HepG2 (cell line): ENCODE results near the gene GMEB2. TPM values are rescaled to one million over a fixed set of nuclear protein-coding genes. Genes with fewer than 3 reads are reported as not detected.

ENCODE experiments used
- CREB1 ChIP-seq, 2 experiments: fragments of 450-650 bp in 1 of 2; IDR thresholded peaks; 2 replicates each; pipeline ENCODE4 v1.6.1; 2016 to 2017; ENCODE audit warnings: control low read depth in 1 of 2, mild to moderate bottlenecking in 1 of 2, missing compliant biosample characterization in 1 of 2, missing genetic modification characterization in 1 of 2
- FOXO1 ChIP-seq: sonication (generic); formaldehyde crosslinking; IDR thresholded peaks from 2 replicates; pipeline ENCODE4 v1.4.0; 2020; ENCODE audit warnings: missing genetic modification reagents
- HNF4A ChIP-seq: sonication (generic); formaldehyde crosslinking; IDR thresholded peaks from 2 replicates; pipeline ENCODE4 v1.4.0; 2020; ENCODE audit warnings: missing genetic modification reagents
- JUN ChIP-seq: sonication (generic); formaldehyde crosslinking; IDR thresholded peaks from 2 replicates; pipeline ENCODE4 v1.4.0; 2020; ENCODE audit warnings: mild to moderate bottlenecking, missing genetic modification reagents
- KDM4B ChIP-seq: sonication (generic); formaldehyde crosslinking; IDR thresholded peaks from 2 replicates; pipeline ENCODE4 v1.4.0; 2020; ENCODE audit warnings: missing genetic modification reagents
- MLLT10 ChIP-seq: sonication (generic); formaldehyde crosslinking; IDR thresholded peaks from 2 replicates; pipeline ENCODE4 v1.4.0; 2020; ENCODE audit warnings: missing genetic modification reagents
- NRL ChIP-seq: sonication (generic); formaldehyde crosslinking; IDR thresholded peaks from 2 replicates; pipeline ENCODE4 v1.5.0; 2020; ENCODE audit warnings: missing genetic modification reagents, mild to moderate bottlenecking, moderate library complexity, borderline replicate concordance
- PRPF4 ChIP-seq: fragments of 200-400 bp; formaldehyde crosslinking; IDR thresholded peaks from 2 replicates; pipeline ENCODE4 v1.6.1; 2016; ENCODE audit warnings: low read length, low read depth; ENCODE audit not compliant: poor library complexity, severe bottlenecking
- RBAK ChIP-seq: sonication (generic); formaldehyde crosslinking; IDR thresholded peaks from 2 replicates; pipeline ENCODE4 v1.5.1; 2020; ENCODE audit warnings: mild to moderate bottlenecking, missing genetic modification reagents
- RBM22 ChIP-seq: fragments of 200-400 bp; formaldehyde crosslinking; optimal IDR thresholded peaks from 2 replicates; pipeline ENCODE3; 2017; ENCODE audit warnings: mild to moderate bottlenecking, low read length, moderate library complexity
- RFXAP ChIP-seq: sonication (generic); formaldehyde crosslinking; IDR thresholded peaks from 2 replicates; pipeline ENCODE4 v1.4.0; 2020; ENCODE audit warnings: missing genetic modification reagents, borderline replicate concordance
- RXRA ChIP-seq: sonication (generic); formaldehyde crosslinking; IDR thresholded peaks from 2 replicates; pipeline ENCODE4 v1.5.1; 2020; ENCODE audit warnings: missing genetic modification reagents
- SYNCRIP ChIP-seq: fragments of 200-400 bp; formaldehyde crosslinking; IDR thresholded peaks from 2 replicates; pipeline ENCODE4 v1.6.1; 2018; ENCODE audit warnings: mild to moderate bottlenecking, low read depth, low read length; ENCODE audit not compliant: insufficient read depth
- TBP ChIP-seq: sonication (generic); formaldehyde crosslinking; IDR thresholded peaks from 2 replicates; pipeline ENCODE4 v1.5.0; 2020; ENCODE audit warnings: missing genetic modification reagents
- TOE1 ChIP-seq: sonication (generic); formaldehyde crosslinking; IDR thresholded peaks from 2 replicates; pipeline ENCODE4 v1.4.0; 2020; ENCODE audit warnings: mild to moderate bottlenecking, missing genetic modification reagents
- TRIM24 ChIP-seq: sonication (generic); formaldehyde crosslinking; IDR thresholded peaks from 2 replicates; pipeline ENCODE4 v1.8.0; 2022; ENCODE audit warnings: mild to moderate bottlenecking, missing genetic modification reagents
- ZNF143 ChIP-seq: sonication (generic); formaldehyde crosslinking; IDR thresholded peaks from 2 replicates; pipeline ENCODE4 v1.4.0; 2020; ENCODE audit warnings: missing genetic modification reagents
- ZNF264 ChIP-seq: sonication (generic); formaldehyde crosslinking; IDR thresholded peaks from 2 replicates; pipeline ENCODE4 v1.4.0; 2020; ENCODE audit warnings: missing genetic modification reagents
- ZNF33A ChIP-seq: sonication (generic); formaldehyde crosslinking; IDR thresholded peaks from 2 replicates; pipeline ENCODE4 v1.5.1; 2020; ENCODE audit warnings: missing genetic modification reagents, mild to moderate bottlenecking, moderate library complexity, borderline replicate concordance
- ZNF34 ChIP-seq: sonication (generic); formaldehyde crosslinking; IDR thresholded peaks from 2 replicates; pipeline ENCODE4 v1.4.0; 2020; ENCODE audit warnings: mild to moderate bottlenecking, missing genetic modification reagents, borderline replicate concordance
- ZNF460 ChIP-seq: sonication (generic); formaldehyde crosslinking; IDR thresholded peaks from 2 replicates; pipeline ENCODE4 v1.5.1; 2020; ENCODE audit warnings: missing genetic modification reagents, mild to moderate bottlenecking, borderline replicate concordance
- ZNF496 ChIP-seq: sonication (generic); formaldehyde crosslinking; IDR thresholded peaks from 2 replicates; pipeline ENCODE4 v1.8.1; 2023; ENCODE audit warnings: mild to moderate bottlenecking, moderate library complexity, missing genetic modification reagents; ENCODE audit not compliant: insufficient replicate concordance
- ZNF557 ChIP-seq: sonication (generic); formaldehyde crosslinking; IDR thresholded peaks from 2 replicates; pipeline ENCODE4 v1.4.0; 2020; ENCODE audit warnings: missing genetic modification reagents
- ZNF790 ChIP-seq: sonication (generic); formaldehyde crosslinking; IDR thresholded peaks from 2 replicates; pipeline ENCODE4 v1.8.0; 2022; ENCODE audit warnings: missing genetic modification reagents, mild to moderate bottlenecking, borderline replicate concordance
- polyA plus RNA-seq, 8 experiments: library from polyadenylated mRNA; depleted of rRNA in 3 of 8; stranded (reverse) in 7 of 8; unstranded in 1 of 8; fragments of >200 nt; fragmentation: Illumina TruSeq in 4 of 8; extraction: Trizol in 4 of 8; gene quantifications; 2 replicates each; pipeline versions ENCODE4 v1.2.1 to v1.2.3, GENCODE V29; 2011 to 2016; ENCODE audit warnings: low read depth in 4 of 8, missing spikeins in 1 of 8, mixed read lengths in 1 of 8; ENCODE audit not compliant: insufficient read depth in 1 of 8
- total RNA-seq, 5 experiments: library from RNA; depleted of rRNA; stranded (reverse); fragments of >200 nt; fragmentation: Illumina TruSeq; extraction: Trizol; gene quantifications; 2 replicates each; pipeline ENCODE4 v1.2.3, GENCODE V29; 2016; ENCODE audit warnings: low read depth in 1 of 5
- TF ChIP-seq, protein P1 (sequence below): sonication (generic); formaldehyde crosslinking; conservative IDR thresholded peaks from 2 replicates; pipeline ENCODE4 v1.4.0; 2020; ENCODE audit warnings: missing genetic modification reagents
- TF ChIP-seq, protein P2 (sequence below): sonication (generic); formaldehyde crosslinking; IDR thresholded peaks from 2 replicates; pipeline ENCODE4 v1.5.1; 2020; ENCODE audit warnings: missing genetic modification reagents, mild to moderate bottlenecking, borderline replicate concordance
- TF ChIP-seq, protein P3 (sequence below): sonication (generic); formaldehyde crosslinking; IDR thresholded peaks from 2 replicates; pipeline ENCODE4 v1.5.0; 2020; ENCODE audit warnings: mild to moderate bottlenecking, missing genetic modification reagents

GMEB2 gene
- total and polyA plus RNA-seq, 2 of the 13 experiments (the other 11 are each of a cell fraction or from before 2014, with no cell fraction given): 10.6 to 12.4 TPM

DNA sequence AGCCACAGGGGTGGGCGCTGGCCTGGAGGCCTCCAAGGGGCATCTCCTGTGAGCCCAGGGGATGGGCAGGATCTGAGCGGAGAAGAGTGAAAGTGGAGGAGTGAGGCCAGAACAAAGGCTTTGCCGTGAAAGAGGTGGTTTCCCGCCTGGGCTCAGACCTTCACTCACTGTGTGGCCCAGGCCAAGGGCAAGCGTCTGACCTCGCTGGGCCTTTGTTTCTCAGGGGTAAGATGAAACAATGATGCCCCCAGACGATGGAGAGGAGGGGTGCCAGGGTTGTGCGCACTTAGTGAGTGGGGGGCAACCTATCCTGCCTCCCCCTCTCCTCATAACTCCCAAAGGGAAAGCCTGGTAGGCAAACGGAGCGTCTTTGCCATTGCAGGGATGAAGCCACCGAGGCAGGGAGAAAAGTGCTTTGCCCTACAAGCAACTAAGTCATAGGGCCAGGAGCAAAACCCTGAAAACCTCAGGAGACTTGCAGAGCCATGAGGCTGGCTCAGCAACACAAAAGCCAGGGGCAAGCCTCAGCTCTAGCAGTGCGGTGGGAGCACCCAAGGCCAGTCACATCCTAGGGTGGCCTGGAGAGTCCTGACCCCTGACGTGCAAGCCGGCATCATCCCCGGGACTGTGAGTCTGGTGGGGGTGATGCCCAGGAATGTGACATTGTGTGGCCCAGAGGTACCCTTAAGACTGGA is 27.2 kb upstream of the GMEB2 start (continued):
- TF ChIP-seq RBM22: no peak
- no peak for TF ChIP-seq ZNF496
- TF ChIP-seq ZNF460 (CRISPR knock-in tag): no peak
- no peak for TF ChIP-seq ZNF34
- TF ChIP-seq TRIM24 (CRISPR knock-in tag): no peak
- TF ChIP-seq JUN (CRISPR knock-in tag): no peak
- no peak for TF ChIP-seq PRPF4
- no peak for TF ChIP-seq SYNCRIP
- no peak for TF ChIP-seq FOXO1 (CRISPR knock-in tag)
- 0 out of 2 replicates have a peak, but pooled peaks have one; percentile 11 for TF ChIP-seq NRL (CRISPR knock-in tag)
- TF ChIP-seq RBAK (CRISPR knock-in tag): no peak
- TF ChIP-seq, protein P1, sequence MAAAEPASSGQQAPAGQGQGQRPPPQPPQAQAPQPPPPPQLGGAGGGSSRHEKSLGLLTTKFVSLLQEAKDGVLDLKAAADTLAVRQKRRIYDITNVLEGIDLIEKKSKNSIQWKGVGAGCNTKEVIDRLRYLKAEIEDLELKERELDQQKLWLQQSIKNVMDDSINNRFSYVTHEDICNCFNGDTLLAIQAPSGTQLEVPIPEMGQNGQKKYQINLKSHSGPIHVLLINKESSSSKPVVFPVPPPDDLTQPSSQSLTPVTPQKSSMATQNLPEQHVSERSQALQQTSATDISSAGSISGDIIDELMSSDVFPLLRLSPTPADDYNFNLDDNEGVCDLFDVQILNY (CRISPR knock-in tag): no peak
- TF ChIP-seq, protein P2, sequence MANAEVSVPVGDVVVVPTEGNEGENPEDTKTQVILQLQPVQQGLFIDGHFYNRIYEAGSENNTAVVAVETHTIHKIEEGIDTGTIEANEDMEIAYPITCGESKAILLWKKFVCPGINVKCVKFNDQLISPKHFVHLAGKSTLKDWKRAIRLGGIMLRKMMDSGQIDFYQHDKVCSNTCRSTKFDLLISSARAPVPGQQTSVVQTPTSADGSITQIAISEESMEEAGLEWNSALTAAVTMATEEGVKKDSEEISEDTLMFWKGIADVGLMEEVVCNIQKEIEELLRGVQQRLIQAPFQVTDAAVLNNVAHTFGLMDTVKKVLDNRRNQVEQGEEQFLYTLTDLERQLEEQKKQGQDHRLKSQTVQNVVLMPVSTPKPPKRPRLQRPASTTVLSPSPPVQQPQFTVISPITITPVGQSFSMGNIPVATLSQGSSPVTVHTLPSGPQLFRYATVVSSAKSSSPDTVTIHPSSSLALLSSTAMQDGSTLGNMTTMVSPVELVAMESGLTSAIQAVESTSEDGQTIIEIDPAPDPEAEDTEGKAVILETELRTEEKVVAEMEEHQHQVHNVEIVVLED: no peak
- no peak for TF ChIP-seq HNF4A (CRISPR knock-in tag)
- no peak for TF ChIP-seq ZNF790 (CRISPR knock-in tag)
- no peak for TF ChIP-seq MLLT10 (CRISPR knock-in tag)
- TF ChIP-seq ZNF33A (CRISPR knock-in tag): no peak
- no peak for TF ChIP-seq TBP (CRISPR knock-in tag)
- TF ChIP-seq ZNF264: no peak
- TF ChIP-seq, protein P3, sequence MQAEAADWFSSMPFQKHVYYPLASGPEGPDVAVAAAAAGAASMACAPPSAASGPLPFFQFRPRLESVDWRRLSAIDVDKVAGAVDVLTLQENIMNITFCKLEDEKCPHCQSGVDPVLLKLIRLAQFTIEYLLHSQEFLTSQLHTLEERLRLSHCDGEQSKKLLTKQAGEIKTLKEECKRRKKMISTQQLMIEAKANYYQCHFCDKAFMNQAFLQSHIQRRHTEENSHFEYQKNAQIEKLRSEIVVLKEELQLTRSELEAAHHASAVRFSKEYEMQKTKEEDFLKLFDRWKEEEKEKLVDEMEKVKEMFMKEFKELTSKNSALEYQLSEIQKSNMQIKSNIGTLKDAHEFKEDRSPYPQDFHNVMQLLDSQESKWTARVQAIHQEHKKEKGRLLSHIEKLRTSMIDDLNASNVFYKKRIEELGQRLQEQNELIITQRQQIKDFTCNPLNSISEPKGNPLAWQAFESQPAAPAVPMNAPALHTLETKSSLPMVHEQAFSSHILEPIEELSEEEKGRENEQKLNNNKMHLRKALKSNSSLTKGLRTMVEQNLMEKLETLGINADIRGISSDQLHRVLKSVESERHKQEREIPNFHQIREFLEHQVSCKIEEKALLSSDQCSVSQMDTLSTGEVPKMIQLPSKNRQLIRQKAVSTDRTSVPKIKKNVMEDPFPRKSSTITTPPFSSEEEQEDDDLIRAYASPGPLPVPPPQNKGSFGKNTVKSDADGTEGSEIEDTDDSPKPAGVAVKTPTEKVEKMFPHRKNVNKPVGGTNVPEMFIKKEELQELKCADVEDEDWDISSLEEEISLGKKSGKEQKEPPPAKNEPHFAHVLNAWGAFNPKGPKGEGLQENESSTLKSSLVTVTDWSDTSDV (CRISPR knock-in tag): 0 out of 2 replicates have a peak, but pooled peaks have one; percentile 47
- no peak for TF ChIP-seq CREB1 (IDR thresholded peaks at IDR 0.05)
- no peak for TF ChIP-seq CREB1 (CRISPR knock-in tag; IDR thresholded peaks at IDR 0.05)
- TF ChIP-seq KDM4B (CRISPR knock-in tag): no peak
- no peak for TF ChIP-seq TOE1
- 0 out of 2 replicates have a peak, but pooled peaks have one; percentile 41 for TF ChIP-seq RXRA (CRISPR knock-in tag)
- 0 out of 2 replicates have a peak, but pooled peaks have one; percentile 28 for TF ChIP-seq RFXAP (CRISPR knock-in tag)
- TF ChIP-seq ZNF557: no peak
- no peak for TF ChIP-seq ZNF143 (CRISPR knock-in tag)
